Activated naive CD4-positive, alpha-beta T cell treated with Interleukin-2 at 50 U/mL for 16 hours (primary cell): ENCODE results near the gene PLXNA2.

Experiments
- DNase-seq: peaks from one replicate; pipeline ENCODE4 v3.0.0-alpha.2; 2020

The PLXNA2 gene

DNA sequence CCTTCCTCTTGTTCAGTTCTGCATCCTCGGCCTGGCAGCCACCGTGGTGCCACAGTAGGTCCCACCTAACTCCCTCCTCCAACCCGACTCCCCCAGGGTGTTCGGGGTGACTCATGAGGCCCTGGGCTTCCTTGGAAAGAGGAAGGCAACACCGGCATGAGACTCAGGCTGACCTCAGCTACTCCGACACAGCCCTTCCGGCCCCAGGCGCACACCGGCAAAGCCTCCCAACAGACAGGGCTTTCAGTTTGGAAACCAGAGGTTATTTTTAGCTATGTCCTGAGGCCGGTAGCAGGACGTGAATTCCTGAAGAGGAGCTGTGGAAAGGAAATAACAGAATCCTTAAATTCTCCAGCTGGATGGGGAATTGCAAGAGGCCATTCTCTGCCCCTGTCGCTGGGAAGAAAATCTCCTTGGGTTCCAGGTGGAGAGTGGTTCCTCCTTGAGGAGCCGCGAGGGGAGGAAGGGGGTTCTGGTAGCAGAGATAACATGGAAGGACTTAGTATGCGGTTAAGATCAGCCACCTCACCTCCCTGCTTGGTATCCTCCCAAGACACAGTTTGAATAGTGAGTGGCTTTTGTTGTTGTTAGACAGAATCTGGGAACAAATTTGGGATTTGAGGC, 24.4 kb downstream of the PLXNA2 start:
- DNase-seq = no peak

DNA sequence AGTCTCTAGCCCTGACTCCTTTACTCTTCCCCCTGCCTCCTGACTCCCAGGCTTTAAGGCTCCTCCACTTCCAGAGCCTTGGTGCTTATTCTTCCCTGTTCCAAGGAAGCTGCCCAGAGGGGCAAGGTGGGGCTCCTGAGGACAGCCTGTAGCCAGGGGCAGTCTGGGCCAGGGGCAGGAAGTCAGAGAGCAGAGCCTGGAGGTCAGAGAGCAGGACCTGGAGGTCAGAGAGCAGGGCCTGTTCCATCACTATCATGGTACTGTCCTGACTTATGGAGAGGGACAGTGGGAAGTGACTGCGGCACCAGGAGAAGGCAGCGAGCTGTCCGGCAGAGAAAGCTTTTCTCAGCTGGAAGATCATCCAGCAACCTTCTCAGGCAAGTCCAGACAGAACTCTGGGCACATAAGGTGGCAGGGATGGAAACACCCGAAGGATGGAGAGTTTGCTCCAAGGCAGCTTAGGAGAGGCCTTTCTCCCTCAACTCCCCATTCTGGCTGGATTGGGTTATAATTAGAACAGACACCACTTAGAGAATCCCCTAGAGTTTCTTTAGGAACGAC, 25.0 kb downstream of the PLXNA2 start:
- DNase-seq = no peak

DNA sequence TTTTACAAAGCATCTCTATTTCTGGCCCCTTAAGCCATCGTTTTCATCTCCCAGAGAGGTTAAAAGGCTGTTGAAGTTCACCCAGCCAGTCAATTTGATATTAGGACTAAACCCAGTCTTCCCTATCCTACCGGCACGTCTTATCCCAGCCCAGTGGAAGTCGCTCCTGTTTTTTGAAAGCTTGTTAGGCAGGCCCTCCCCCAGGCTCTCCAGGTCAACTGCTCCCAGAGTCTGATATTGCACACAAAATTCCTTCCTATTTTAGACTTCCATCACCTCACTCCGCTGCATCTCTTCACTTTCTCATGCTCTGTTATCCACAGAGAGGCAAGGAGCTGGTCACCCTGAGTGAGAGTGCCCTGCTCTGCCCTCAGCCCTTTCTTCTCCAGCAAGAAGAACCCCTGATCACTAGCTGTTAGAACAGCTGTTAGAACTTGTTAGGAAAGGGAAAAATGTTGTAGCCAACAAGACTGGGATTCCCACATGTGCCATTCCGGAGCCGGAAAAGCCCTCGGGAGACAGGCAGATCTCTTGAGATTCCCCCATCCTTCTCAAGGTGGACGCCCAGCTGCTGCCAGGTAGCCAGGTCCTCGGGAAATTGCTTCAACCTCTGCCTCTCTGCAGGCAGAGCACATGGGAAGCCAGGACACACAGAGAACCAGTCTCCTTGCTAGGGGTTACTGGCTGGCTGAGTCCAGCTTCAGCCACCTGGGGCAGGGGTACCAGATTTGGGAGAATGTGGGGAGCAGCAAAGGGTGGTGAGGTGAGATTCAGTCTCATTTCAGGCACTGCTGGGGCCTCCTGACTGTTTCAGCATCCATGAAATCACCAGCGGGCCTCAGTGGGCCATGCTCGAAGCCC, 25.7 kb downstream of the PLXNA2 start:
- DNase-seq = no peak

DNA sequence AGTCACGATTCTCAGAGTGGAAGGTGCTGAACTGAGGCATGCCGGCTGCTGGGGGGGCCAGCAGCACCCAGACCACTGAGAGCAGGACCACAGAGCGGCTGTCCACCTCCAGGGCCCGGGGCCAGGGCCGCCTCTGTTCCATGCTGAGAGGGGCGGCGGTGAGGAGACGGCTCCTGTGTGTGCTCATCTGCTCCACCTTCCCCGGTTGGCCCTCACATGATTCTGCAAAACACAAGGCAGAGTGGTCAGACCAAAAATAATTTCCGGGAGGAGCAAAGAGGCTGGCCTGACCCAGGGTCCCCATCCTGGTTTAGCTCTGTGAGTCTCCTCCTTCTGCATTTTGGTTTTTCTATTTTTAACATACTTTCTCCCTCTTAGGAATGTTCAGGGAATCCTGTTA, 26.4 kb downstream of the PLXNA2 start:
- DNase-seq = no peak

DNA sequence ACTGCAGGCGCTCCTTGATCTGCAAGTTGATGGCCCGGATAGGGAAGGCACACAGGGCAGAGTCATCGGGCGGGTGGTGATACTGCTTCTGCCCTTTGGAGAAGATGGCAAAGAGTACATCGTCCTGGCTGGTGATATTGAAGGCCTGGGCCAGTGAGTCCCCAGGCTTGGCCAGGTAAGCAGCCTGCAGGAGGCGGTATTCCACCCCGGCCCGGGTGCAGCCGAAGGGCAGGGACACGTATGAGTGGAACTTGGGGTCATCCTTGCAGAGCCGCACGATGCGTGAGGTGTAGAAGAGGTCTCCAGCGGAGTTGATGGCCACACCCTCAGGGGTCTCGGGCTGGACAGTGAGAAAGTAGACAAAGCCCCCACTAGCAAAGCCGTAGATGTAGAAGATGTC, 27.4 kb downstream of the PLXNA2 start:
- DNase-seq = no peak

DNA sequence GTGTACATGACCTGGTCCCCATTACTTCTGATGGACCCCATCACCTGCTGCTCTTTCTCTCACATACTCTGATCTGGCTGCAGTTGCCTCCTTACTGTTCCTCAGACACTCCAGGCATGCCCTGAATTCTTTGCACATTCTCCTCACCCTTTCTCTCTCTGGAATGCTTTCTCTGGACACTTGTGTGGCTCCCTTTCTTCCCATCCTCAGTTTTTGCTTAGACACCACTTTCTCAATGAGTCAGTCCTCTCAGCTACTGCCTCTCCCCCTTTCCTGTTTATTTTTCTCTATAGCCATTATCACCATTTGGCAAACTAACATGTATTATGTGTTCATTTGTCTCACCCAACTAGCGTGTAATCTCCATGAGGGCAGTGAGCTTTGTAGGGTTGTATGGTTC, 28.1 kb downstream of the PLXNA2 start:
- DNase-seq = no peak

DNA sequence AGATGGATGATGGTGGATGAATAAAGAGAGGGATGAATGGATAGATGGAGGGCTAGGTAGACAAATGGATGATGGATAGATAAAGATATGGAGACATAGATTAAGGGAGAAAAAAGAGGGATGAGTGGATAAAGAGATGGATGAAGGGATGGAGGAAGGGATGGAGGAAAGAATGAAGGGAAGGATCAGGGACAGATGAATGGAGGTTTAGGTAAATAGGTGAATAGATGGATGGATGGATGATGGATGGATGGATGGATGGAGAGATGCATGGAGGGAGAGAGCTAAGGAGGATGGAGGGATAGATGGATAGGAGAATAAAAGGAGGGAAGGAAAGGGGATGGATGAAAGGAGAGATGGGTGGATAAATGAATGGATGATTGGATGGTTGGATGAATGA, 28.8 kb downstream of the PLXNA2 start:
- no peak for DNase-seq

DNA sequence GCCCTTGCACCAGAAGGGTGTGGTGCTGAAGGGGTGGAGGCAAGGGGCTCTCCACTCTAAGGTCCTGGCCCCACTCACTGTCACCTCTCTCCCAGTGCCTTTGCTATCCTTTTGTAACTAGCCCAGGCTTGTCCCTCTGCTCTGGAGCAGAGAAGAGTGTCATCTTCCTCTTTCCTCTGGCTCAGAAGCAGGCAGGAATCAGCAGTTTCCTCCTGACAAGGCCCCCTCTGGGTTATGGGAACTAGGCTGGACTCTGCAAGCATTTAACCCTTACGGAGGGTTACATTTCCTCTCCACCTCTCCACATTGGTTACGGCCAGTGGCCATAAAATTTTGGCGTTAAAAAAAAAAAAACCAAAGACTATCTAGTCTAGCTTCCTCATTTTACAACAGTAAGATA, 30.4 kb downstream of the PLXNA2 start:
- no peak for DNase-seq

DNA sequence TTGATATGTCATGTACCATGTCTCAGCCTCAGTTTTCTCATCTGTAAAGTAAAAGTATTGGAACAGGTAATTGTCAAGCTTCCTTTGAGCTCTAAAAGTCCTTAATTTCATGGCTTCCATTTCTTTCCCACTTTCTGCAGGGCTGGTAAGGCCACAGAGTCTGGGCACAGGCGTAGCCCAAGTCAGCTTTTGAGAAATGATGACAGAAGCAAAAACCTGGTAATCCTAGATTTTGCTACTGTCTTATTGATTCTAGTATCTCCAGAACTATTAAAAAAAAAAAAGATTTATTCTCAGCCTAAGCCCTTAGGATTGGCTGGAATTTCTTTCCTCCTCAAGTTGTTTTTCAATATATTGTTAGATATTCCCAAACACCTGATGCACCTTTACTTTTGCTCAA, 31.3 kb downstream of the PLXNA2 start:
- DNase-seq = no peak

DNA sequence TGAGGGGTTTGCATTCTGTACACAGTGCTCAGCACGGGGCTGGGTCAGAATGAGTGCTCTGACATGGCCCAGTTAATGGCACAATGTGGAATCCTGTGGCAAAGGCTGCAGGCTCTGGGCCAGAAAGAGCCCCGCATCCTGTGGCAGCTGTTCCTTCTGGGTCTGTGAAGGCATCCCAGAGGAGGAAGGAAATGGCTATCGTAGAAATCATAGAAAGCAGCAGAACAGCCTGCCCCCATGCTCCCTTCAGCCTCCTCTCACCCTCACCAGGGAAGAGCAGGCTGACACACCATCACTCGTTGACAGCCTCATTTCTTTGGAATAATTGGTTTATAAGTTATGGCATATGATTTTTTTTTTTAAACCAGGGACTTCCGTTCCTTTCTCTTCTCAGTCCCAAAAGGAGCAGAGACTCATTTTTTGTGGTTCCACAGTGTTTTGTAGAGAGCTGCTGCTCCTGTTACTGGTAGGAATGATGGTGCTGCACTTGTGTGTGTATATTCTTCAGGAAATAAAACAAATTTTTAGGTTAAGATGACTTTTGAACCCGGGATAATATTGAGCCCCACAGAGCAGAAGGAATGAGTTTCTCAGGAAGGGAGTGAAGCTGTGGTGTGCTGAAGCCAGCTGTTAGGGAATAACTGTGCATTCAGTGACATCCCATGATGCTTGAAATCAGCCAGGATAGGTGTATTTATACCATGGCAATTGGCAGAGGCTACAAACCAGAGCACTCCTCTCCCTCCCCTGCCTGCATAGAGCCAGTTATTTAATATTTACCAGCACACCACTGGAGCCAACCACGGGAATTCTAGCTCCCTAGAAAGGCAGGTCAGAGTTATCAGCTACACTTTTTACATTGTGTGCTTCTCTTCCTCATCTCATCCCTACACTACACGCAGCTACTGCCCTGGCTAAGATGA, 32.0 kb downstream of the PLXNA2 start:
- no peak for DNase-seq

DNA sequence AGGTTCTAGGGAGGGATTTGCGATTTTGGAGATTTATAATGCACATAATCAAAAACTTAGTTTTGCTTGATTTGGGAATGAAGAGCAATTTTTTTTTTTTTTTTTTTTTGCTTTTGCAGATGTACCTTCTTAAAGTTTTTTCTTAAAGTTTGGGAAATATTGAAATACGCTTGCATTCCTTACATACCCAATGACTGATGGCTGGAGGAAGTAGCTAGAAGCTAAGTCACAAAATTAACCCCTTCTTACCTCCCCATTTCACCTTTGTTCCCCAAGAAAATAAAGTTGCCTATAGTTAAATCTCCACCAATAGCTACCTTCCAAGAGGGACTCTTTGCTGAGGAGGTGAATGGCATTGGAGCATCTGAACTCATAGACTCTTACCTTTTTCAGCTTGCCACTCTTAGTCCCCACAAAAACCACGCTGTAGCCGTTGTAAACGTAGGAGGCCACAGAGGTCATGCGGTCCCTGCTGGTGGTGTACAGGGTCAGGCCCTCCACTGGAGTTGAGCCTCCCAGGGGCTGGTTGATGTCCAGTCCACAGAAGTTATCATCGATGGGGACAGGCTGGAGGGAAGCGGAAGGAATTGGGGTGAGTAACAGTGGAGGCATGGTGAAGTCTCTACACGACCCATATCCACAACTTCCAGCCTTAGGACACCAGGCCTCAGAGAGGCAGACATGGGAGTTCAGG, 34.1 kb downstream of the PLXNA2 start:
- DNase-seq = no peak

DNA sequence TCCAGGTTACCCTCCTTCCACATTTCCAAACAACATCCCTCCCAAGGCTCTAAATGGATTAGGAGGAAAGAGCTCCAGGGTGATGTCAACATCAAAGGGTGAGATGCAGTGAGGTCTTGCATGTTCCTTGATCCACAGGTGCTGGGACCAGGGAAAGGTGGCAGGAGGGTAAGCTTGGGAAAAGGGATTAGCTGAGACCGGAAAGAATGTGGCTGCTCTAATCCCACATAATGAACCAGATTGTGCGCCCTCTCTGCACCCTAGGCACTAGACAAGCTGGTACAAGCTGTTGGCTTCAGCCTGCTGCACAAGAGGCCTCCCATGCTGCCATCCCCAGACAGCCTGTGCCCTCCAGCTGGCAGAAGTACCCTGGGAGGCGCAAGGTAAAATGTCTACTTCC, 34.9 kb downstream of the PLXNA2 start:
- DNase-seq = no peak

DNA sequence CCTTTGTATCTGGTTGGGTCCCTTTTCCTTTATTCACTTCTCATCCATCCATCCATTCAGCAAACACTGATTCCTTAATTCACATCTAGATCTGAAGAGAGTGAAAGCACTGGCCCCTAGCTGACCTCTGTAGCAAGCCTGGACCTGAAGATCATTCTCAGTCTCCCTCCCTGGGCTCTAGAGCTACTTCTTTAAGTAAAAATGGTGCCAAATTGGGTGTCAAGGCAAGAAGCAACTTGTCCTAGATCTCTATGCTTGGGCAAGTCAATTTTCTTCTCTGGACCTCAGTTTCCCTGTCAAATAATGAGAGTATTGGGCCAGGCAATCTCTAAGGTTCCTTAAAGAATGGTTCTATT, 36.1 kb downstream of the PLXNA2 start:
- DNase-seq = no peak

DNA sequence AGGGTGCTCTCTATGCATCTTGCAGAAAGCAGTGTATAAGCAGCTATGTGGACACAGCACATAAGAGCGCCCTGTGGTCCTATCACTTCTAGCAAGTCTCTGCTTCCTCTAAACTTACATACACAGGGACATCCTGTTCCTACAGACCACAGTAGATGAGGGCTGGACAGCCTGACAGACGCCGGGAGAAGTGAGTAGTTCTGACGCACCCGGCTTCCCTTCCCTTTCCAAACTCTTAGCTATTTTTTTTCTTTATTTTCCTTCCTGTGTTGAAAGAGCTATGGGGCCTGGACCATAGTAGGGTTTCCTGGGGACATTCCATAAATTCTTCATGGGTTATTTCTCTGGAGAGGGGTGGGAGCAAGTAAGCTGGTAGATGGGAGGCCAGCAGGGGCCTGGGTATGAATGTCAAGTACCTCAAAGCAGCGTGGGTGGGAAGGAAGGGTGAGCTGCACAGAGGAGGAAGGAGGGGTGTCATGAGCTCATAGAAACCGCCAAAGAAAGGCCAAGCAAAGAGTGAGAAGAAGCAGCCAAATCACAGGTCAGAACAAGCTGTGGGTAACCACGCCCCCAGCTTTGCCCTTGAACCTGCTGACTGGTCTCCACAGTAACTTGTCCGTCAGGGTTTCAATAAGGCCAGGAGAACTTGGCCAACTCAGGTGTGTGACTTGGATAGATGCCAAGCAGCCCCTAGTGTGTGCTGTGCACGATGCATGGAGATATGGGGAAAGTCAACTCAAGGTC, 36.6 kb downstream of the PLXNA2 start:
- no peak for DNase-seq

DNA sequence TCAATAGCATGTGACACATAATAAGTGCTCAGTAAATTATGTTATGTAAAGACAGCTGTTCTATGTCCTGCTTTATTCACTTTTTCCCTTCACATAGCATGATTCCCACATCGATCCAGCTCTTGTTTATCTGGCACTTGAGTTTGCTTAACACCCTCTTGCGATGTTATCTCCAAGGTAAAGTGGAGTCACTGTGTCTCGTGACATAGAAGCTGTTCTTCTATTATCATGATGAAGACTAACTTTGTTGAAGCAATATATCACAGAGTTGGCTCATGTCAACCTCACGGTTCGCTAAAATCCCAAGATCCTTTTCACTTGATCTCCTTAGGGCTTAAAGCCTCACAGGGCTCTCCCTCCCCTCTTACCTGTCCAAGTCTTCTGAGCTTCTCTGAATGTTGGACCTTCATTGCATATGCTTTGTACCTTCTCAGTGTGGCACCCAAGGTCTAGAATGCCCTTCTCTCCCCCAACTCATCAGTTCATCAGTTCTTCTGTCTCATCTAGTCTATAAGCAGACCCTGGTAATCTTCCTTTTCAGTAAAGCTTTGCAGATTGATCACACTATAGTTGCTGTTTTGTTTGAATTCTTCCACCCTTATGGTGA, 38.0 kb downstream of the PLXNA2 start:
- DNase-seq = no peak

DNA sequence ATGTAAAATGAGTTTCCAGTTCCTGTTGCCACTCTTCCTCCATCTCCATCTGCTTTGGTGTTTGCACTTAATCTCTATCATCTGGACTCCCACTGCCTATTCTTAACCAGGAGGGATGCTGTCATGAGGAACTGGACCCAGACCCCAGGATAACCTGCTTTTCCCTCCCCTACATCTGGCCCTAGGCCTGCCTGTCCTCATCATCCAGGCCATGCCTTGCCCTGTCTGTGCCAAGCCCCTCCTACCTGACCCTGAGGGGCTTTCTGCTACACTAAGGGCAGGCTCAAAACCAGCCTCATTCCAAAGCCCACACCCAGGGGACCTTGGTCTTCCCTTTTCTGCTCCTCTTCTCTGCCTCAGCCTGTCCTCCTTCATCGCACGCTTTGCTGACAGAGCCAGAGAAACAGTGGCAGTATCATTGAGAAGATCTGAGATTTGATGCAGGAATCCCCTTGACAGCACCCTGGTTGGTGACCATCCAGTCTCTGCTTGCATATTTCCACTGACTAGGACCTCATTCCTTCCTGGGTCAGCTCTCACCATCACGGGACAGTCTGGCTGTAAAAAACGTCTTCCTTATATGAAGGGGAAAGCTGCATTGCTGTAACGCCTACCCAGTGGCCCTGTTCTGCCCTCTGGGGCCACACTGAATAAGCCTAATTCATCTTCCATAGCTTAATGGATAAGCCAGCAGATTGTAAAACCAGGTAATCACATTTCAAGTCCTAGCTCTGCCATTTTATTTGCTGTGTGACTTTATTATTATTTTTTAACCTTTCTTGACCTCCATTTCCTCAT, 38.8 kb downstream of the PLXNA2 start:
- DNase-seq = no peak

DNA sequence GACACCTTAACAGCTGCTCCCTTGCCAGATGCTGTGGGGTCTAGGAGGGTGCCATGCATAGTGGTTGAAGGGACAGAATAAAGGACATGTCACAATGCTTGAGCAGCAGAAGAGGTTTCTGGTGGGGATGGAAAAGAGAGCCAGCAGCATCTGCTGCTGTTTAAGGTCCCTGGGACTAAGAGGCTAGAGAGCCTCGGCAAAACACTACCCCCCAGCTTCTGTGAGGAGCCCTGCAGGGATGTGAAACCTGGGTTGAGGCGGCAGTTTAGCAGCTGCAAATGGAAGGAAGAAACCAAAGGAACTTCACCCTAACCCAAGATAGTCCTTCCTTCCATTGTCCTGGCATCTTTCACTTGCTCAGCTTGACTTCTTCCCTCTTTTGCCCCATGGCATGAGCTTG, 39.4 kb downstream of the PLXNA2 start:
- no peak for DNase-seq

DNA sequence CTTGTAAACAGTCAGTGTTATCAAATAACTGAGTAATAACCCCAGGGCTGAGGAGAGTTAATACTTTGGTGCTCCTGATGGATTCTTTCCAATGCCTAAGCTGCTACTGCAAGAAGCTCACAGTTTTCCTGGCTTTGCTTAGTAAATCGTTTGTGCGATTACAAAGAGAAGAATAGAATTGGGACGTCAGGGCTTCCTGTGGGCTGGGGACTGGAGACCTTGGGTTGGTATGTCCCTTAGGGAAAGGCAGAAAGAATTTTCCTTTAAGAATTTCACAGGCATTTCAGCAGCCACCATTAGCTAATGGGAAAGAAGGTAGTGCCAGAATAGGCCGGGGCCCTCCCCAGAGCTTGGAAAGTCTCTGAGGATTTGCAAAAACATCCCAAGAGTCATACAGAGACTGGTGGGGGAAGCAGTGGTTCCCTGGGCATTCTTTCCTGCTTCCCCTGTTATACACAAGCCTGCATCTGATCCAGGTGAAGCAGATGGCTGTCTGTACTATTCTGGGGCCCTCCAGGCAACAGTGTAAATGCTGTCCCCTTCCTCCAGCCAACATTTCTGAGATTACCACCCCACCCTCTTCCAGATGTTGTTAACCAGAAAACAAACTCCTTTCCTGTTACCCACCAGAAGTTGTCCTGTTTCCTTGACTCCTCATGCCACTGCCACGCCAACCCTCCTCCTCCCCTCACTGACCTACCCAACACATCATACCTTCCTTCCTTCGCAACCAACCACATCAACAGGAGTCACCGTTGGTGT, 40.2 kb downstream of the PLXNA2 start:
- DNase-seq = no peak

DNA sequence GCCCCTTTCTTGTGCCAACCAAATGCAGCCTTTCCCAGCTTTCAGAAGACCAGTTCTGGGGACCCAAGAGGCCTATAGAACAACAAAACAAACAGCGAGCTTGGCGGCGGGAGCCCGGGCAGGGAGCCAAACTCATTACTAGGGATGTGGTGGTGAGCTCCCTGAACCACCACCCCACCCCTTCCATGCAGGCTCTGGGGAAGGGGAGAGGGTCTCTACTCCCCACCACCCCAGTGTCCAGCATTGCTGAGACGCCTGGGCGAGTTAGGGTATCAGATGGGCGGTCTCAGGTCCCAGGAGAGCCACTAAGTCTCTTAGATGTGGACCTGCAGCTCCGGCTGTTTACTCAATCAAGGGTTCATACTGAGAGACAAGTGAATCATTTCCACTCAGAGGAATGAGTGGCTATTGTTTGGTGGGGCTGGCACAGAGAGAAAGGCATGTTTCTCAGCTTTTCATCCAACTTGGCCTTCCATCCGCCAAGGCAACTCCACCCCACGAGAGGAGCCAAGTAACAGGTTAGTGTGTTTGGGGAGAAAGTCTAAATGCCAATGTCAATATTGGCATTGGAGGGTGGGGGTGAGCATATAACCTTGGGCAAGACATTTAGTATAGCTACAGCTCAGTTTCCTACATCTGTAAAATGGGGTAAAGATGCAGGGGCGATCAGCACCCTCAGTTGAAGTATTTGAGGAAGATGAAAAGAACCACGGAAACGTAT, 40.9 kb downstream of the PLXNA2 start:
- no peak for DNase-seq
